A673 (cell line): Measurements from ENCODE around the gene UHRF1.

Experiments
- CTCF ChIP-seq: fragments of 300-800, 200-600 bp; sonication (generic); conservative IDR thresholded peaks from 2 replicates; pipeline ENCODE4 v1.5.1; 2017; ENCODE audit warnings: low read depth, mild to moderate bottlenecking, antibody characterized with exemption, low read length, moderate library complexity, mixed read lengths
- EZH2 ChIP-seq: fragments of 200-600 bp; sonication (generic); IDR thresholded peaks from 2 replicates; pipeline ENCODE4 v1.6.1; 2017; ENCODE audit warnings: borderline replicate concordance, low read depth, mild to moderate bottlenecking, mixed read lengths, antibody characterized with exemption, low read length; ENCODE audit not compliant: poor library complexity, severe bottlenecking

- TF ChIP-seq EZH2, result no peak
- no peak for TF ChIP-seq CTCF
Observed at GRCh38 chr19:4916292-4917082, 7.2 kb downstream of the UHRF1 start.
